NCI-H2227 (cell line): ENCODE data around the gene LRRC41.
"Not testable (repeated sequence)": the region's sequence is repeated elsewhere in the genome, so short reads cannot be mapped to it uniquely, and the experiment has no call there.

Experiments
- DNase-seq: peaks from one replicate; lab custom pipeline; 2025; ENCODE audit not compliant: unreplicated experiment; lab: John Stamatoyannopoulos, UW

The LRRC41 gene

DNA sequence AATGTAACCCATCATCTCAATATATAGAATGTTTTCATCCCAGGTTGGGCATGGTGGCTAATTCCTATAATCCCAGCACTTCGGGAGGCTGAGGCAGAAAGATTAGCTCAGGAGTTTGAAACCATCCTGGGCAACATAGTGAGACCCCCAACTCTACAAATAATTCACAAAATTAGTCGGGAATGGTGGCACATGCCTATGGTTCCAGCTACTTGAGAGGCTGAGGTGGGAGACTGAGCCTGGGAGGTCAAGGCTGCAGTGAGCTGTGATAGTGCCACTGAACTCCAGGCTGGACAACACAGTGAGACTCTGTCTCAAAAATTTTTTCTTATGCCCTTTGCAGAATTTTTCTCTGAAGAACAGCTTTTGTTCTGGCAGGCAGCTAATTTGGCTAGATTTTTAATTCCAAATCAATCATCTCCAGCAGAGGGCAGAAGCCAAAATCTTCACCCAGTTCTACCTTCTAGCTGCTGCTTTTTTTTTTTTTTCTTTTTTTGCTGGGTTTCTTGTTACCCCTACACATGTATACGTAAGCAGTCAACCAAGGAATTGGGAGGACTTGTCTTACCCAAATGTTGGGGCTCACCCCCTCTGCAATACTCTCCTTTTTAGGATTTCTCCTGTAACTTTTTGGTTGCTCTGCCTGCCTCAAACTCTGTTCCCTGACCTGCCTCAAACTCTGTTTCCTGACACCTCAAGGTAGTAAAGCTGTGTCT lies 58.6 kb downstream of the LRRC41 start:
- no peak for DNase-seq

- not testable (repeated sequence) for DNase-seq
These were observed 59.6 kb downstream of the LRRC41 start for GRCh38 chr1:46243831-46244230.

DNA sequence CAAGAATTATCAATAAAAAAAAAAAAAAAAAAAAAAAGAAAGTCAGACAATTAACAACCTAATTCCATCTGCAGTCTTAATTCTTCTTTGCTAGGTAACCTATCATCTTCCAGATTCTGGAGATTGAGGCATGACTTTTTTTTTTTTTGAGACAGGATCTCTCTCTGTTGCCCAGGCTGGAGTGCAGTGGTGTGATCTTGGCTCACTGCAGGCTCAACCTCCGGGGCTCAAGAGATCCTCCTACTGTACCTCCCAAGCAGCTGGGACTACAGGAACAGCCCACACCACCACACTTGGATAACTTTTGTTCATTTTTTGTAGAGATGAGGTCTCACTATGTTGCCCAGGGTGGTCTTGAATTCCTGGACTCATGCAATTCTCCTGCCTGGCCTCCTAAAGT lies 60.5 kb downstream of the LRRC41 start:
- DNase-seq: no peak

DNA sequence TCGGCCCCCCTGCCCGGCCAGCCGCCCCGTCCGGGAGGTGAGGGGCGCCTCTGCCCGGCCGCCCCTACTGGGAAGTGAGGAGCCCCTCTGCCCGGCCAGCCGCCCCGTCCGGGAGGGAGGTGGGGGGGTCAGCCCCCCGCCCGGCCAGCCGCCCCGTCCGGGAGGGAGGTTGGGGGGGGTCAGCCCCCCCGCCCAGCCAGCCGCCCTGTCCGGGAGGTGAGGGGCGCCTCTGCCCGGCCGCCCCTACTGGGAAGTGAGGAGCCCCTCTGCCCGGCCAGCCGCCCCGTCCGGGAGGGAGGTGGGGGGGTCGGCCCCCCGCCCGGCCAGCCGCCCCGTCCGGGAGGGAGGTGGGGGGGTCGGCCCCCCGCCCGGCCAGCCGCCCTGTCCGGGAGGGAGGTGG lies 61.7 kb downstream of the LRRC41 start:
- not testable (repeated sequence) for DNase-seq

GRCh38 chr1:46238865-46239264 lies 64.6 kb downstream of the LRRC41 start:
- DNase-seq: not testable (repeated sequence)

GRCh38 chr1:46236882-46237281 lies 66.5 kb downstream of the LRRC41 start:
- no peak for DNase-seq

DNA sequence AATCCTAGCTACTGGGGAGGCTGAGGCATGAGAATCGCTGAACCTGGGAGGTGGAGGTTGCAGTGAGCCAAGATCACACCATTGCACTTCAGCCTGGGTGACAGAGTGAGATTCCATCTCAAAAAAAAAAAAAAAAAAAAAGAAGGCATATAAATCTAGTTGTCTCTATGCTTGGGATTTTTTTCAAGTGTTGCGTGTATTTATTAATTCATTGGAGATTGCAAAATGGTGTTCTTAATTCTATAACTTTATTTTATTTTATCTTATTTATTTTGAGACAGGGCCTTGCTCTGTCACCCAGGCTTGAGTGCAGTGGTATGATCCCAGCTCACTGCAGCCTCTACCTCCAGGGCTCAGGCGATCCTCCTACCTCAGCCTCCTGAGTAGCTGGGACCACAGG lies 72.2 kb downstream of the LRRC41 start:
- DNase-seq: not testable (repeated sequence)
